ENCODE measurements around the gene BCL2L13. TPM values are rescaled to one million over a fixed set of nuclear protein-coding genes. Genes with fewer than 3 reads are reported as not detected.
"Not testable (repeated sequence)": the region's sequence is repeated elsewhere in the genome, so short reads cannot be mapped to it uniquely, and the experiment has no call there.

BCL2L13 gene
- total RNA-seq, 1 experiment from 2014 or later, result 52.9 TPM

DNA sequence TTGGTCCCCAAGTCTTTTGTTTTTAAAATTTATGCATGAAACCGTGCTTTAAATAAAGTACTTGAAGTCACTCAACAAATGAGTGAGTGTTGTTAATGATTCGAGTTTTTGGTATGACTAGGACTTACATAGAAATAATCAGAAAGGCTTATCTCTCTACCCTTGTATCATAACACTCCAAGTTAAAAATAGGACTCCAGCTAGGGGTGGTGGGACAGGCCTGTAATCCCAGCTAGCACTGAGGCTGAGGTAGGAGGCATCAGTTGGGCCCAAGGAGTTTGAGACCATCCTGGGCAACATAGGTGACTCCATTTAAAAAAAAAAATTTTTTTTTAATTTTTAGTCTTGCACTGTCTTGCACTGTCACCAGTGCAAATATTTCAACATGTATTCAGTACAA lies 55.6 kb downstream of the BCL2L13 start:
- ChIA-PET CTCF (no interaction called here), POLR2A (ENCODE audit: low non-redundant PET) (no interaction called here)
- peaks cover 8% of the 10 kb centered on the region for H3K4me1 ChIP-seq (ENCODE audit: insufficient read depth, low read length, poor library complexity, severe bottlenecking)
- BruUV-seq (replicated peaks), result no TSS peak
- H3K27me3 ChIP-seq (replicated peaks; ENCODE audit: insufficient read depth, low read depth, low read length, poor library complexity), result no peaks in the 10 kb centered on the region
- no peak for DNase-seq (ENCODE audit: low spot score)
- H3K9me3 ChIP-seq (ENCODE audit: low read depth, low read length, poor library complexity, severe bottlenecking), result no peaks in the 10 kb centered on the region
- H3K36me3 ChIP-seq (ENCODE audit: insufficient read depth, low read length, poor library complexity, severe bottlenecking), result no peaks in the 10 kb centered on the region
- TF ChIP-seq, protein P1, sequence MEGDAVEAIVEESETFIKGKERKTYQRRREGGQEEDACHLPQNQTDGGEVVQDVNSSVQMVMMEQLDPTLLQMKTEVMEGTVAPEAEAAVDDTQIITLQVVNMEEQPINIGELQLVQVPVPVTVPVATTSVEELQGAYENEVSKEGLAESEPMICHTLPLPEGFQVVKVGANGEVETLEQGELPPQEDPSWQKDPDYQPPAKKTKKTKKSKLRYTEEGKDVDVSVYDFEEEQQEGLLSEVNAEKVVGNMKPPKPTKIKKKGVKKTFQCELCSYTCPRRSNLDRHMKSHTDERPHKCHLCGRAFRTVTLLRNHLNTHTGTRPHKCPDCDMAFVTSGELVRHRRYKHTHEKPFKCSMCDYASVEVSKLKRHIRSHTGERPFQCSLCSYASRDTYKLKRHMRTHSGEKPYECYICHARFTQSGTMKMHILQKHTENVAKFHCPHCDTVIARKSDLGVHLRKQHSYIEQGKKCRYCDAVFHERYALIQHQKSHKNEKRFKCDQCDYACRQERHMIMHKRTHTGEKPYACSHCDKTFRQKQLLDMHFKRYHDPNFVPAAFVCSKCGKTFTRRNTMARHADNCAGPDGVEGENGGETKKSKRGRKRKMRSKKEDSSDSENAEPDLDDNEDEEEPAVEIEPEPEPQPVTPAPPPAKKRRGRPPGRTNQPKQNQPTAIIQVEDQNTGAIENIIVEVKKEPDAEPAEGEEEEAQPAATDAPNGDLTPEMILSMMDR (conservative IDR thresholded peaks at IDR 0.05; ENCODE audit: low read depth, low read length), result no peak
- no peak for TF ChIP-seq EZH2 (IDR thresholded peaks at IDR 0.05; ENCODE audit: borderline replicate concordance, low read depth, low read length, poor library complexity, severe bottlenecking)
- H3K4me3 ChIP-seq (ENCODE audit: low read depth, low read length, poor library complexity, severe bottlenecking), result no peak overlapping the region
- H3K27ac ChIP-seq (ENCODE audit: low read depth, low read length, poor library complexity, severe bottlenecking), result no peak overlapping the region
- intact Hi-C loops (cut with micrococcal nuclease; ENCODE audit: unreplicated experiment), result no loop called here

DNA sequence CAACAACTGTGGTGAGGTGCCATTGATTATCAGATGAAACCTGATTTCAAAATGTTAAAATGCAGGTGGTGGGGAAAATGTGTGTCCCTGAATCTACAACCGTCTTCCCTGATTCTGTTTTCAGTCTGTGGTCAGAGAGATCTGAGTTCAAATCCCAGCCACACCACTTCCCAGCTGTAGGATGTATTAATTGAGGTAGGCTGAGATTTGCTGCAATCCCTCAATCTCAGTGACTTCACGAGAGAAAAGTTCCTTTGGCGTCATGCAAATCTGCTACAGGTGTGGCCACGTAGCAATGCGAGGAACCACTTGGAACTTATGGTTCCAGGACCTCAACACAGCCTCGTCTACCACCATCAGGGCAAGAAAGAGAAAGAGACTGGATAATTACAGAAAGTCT lies 56.2 kb downstream of the BCL2L13 start:
- CTCF ChIA-PET, result no interaction called here
- TF ChIP-seq, protein P1 (conservative IDR thresholded peaks at IDR 0.05; ENCODE audit: low read depth, low read length), result no peak
- no peak for TF ChIP-seq EZH2 (IDR thresholded peaks at IDR 0.05; ENCODE audit: borderline replicate concordance, low read depth, low read length, poor library complexity, severe bottlenecking)
- H3K36me3 ChIP-seq (ENCODE audit: insufficient read depth, low read length, poor library complexity, severe bottlenecking), result no peaks in the 10 kb centered on the region
- no peak overlapping the region for H3K4me3 ChIP-seq (ENCODE audit: low read depth, low read length, poor library complexity, severe bottlenecking)
- POLR2A ChIA-PET (ENCODE audit: low non-redundant PET), result no interaction called here
- no peaks in the 10 kb centered on the region for H3K27me3 ChIP-seq (replicated peaks; ENCODE audit: insufficient read depth, low read depth, low read length, poor library complexity)
- H3K4me1 ChIP-seq (ENCODE audit: insufficient read depth, low read length, poor library complexity, severe bottlenecking), result peaks cover 14% of the 10 kb centered on the region
- no peak overlapping the region for H3K27ac ChIP-seq (ENCODE audit: low read depth, low read length, poor library complexity, severe bottlenecking)
- BruUV-seq (replicated peaks), result no TSS peak
- DNase-seq (ENCODE audit: low spot score), result no peak
- H3K9me3 ChIP-seq (ENCODE audit: low read depth, low read length, poor library complexity, severe bottlenecking), result no peaks in the 10 kb centered on the region
- intact Hi-C loops (cut with micrococcal nuclease; ENCODE audit: unreplicated experiment), result no loop called here

DNA sequence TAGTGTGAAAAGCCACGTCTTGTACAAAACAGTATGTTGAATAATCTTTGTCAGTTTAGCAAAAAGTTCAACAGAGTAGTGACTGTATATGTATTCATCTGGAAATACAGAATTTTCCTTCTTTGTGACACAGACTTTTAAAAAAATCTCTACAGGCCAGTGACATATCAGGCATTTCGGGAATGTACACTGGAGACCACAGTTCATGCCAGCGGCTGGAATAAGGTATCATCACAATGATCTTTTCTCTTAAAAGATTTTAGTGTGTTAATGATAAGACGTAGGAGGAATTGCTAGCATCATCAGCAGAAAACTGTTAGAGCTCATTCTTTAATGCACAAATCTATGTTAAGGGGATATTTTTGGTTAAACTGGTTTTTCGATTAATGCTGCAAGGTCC lies 57.4 kb downstream of the BCL2L13 start:
- no peak overlapping the region for H3K4me3 ChIP-seq (ENCODE audit: low read depth, low read length, poor library complexity, severe bottlenecking)
- no TSS peak for BruUV-seq (replicated peaks)
- no peaks in the 10 kb centered on the region for H3K36me3 ChIP-seq (ENCODE audit: insufficient read depth, low read length, poor library complexity, severe bottlenecking)
- H3K4me1 ChIP-seq (ENCODE audit: insufficient read depth, low read length, poor library complexity, severe bottlenecking), result peaks cover 25% of the 10 kb centered on the region
- no peak overlapping the region for H3K27ac ChIP-seq (ENCODE audit: low read depth, low read length, poor library complexity, severe bottlenecking)
- no peaks in the 10 kb centered on the region for H3K27me3 ChIP-seq (replicated peaks; ENCODE audit: insufficient read depth, low read depth, low read length, poor library complexity)
- no peaks in the 10 kb centered on the region for H3K9me3 ChIP-seq (ENCODE audit: low read depth, low read length, poor library complexity, severe bottlenecking)
- CTCF ChIA-PET, result no interaction called here
- POLR2A ChIA-PET (ENCODE audit: low non-redundant PET), result no interaction called here
- TF ChIP-seq, protein P1 (conservative IDR thresholded peaks at IDR 0.05; ENCODE audit: low read depth, low read length), result no peak
- TF ChIP-seq EZH2 (IDR thresholded peaks at IDR 0.05; ENCODE audit: borderline replicate concordance, low read depth, low read length, poor library complexity, severe bottlenecking), result no peak
- no peak for DNase-seq (ENCODE audit: low spot score)
- intact Hi-C loops (cut with micrococcal nuclease; ENCODE audit: unreplicated experiment), result no loop called here

DNA sequence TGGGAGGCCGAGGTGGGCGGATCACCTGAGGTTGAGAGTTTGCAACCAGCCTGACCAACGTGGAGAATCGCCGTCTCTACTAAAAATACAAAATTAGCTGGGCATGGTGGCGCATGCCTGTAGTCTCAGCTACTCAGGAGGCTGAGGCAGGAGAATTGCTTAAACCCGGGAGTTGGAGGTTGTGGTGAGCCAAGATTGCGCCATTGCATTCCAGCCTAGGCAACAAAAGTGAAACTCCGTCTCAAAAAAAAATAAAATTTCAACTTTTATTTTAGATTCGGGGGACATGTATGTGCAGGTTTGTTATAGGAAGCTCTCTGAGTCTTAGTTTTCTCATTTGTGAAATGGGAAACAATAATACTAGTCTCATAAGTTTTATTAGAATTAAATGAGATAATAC lies 58.6 kb downstream of the BCL2L13 start:
- BruUV-seq (replicated peaks); H3K36me3 ChIP-seq (ENCODE audit: insufficient read depth, low read length, poor library complexity, severe bottlenecking); H3K9me3 ChIP-seq (ENCODE audit: low read depth, low read length, poor library complexity, severe bottlenecking); H3K4me3 ChIP-seq (ENCODE audit: low read depth, low read length, poor library complexity, severe bottlenecking); intact Hi-C loops (cut with micrococcal nuclease; ENCODE audit: unreplicated experiment); POLR2A ChIA-PET (ENCODE audit: low non-redundant PET); H3K27ac ChIP-seq (ENCODE audit: low read depth, low read length, poor library complexity, severe bottlenecking); DNase-seq (ENCODE audit: low spot score); H3K27me3 ChIP-seq (replicated peaks; ENCODE audit: insufficient read depth, low read depth, low read length, poor library complexity); CTCF ChIA-PET: not testable (repeated sequence)
- peaks cover 28% of the 10 kb centered on the region for H3K4me1 ChIP-seq (ENCODE audit: insufficient read depth, low read length, poor library complexity, severe bottlenecking)

DNA sequence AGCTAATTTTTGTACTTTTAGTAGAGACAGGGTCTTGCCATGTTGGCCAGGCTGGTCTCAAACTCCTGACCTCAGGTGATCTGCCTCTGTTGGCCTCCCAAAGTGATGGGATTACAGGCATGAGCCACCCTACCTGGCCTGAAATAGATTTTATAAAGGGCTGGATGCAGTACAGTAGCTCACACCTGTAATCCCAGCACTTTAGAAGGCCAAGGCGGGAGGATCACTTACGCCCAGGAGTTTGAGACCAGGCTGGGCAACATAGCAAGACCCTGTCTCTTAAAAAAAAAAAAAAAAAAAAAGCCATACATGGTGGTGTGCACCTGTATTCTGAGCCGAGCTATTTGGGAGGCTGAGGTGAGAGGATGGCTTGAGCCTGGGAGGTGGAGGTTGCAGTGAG lies 59.7 kb downstream of the BCL2L13 start:
- POLR2A ChIA-PET (ENCODE audit: low non-redundant PET), result interaction anchor here (0.7 kb wide), 1 partner anchor 264 kb away, joined by 14 read pairs; no protein-coding TSS in a partner anchor

More for the DNA sequence above, 59.7 kb downstream of the BCL2L13 start:
- peaks cover 28% of the 10 kb centered on the region for H3K4me1 ChIP-seq (ENCODE audit: insufficient read depth, low read length, poor library complexity, severe bottlenecking)
- H3K4me3 ChIP-seq (ENCODE audit: low read depth, low read length, poor library complexity, severe bottlenecking); H3K27me3 ChIP-seq (replicated peaks; ENCODE audit: insufficient read depth, low read depth, low read length, poor library complexity); DNase-seq (ENCODE audit: low spot score); CTCF ChIA-PET; intact Hi-C loops (cut with micrococcal nuclease; ENCODE audit: unreplicated experiment); BruUV-seq (replicated peaks); H3K9me3 ChIP-seq (ENCODE audit: low read depth, low read length, poor library complexity, severe bottlenecking); H3K27ac ChIP-seq (ENCODE audit: low read depth, low read length, poor library complexity, severe bottlenecking); H3K36me3 ChIP-seq (ENCODE audit: insufficient read depth, low read length, poor library complexity, severe bottlenecking): not testable (repeated sequence)
